Activated T-cell treated with anti-CD3 and anti-CD28 coated beads for 1 hour (primary cell): ENCODE data around the gene TYW1.
A peak's percentile ranks its signal among the peaks of the same experiment; 100 is the strongest.
"Not testable (repeated sequence)": the region's sequence is repeated elsewhere in the genome, so short reads cannot be mapped to it uniquely, and the experiment has no call there.

ENCODE experiments used
- DNase-seq: peaks from one replicate; pipeline ENCODE4 v3.0.0-alpha.2; 2020; ENCODE audit warnings: low read depth

TYW1 gene

GRCh38 chr7:66996444-66997191, at the start of gene TYW1:
TYW1 (plus strand) TSS chr7:66996833; CDS start chr7:66996979, 146 bp downstream.
- peak; percentile 96 for DNase-seq

- DNase-seq: no peak
Observed at GRCh38 chr7:66948480-66949109, 48.0 kb upstream of the TYW1 start.

- no peak for DNase-seq
Observed at GRCh38 chr7:66950311-66950710, 46.3 kb upstream of the TYW1 start.

- no peak for DNase-seq
Observed at GRCh38 chr7:66950763-66951162, 45.9 kb upstream of the TYW1 start.

- DNase-seq: no peak
Observed at GRCh38 chr7:66952343-66953043, 44.1 kb upstream of the TYW1 start.

GRCh38 chr7:66953044-66953427, 43.6 kb upstream of the TYW1 start:
- DNase-seq: no peak

GRCh38 chr7:66957595-66958290, 38.9 kb upstream of the TYW1 start:
- DNase-seq: no peak

- no peak for DNase-seq
Observed at GRCh38 chr7:66958538-66959350, 37.9 kb upstream of the TYW1 start.

- DNase-seq: no peak
Observed at GRCh38 chr7:66960192-66960591, 36.4 kb upstream of the TYW1 start.

GRCh38 chr7:66961096-66961495, 35.5 kb upstream of the TYW1 start:
- DNase-seq: no peak

GRCh38 chr7:66964411-66964810, 32.2 kb upstream of the TYW1 start:
- DNase-seq: no peak

GRCh38 chr7:66967029-66967428, 29.6 kb upstream of the TYW1 start:
- DNase-seq: no peak

GRCh38 chr7:66969001-66969400, 27.6 kb upstream of the TYW1 start:
- DNase-seq: not testable (repeated sequence)

GRCh38 chr7:66970310-66970709, 26.3 kb upstream of the TYW1 start:
- DNase-seq: no peak

GRCh38 chr7:66974986-66975590, 21.5 kb upstream of the TYW1 start:
- no peak for DNase-seq

- DNase-seq: not testable (repeated sequence)
Observed at GRCh38 chr7:66978312-66978711, 18.3 kb upstream of the TYW1 start.

GRCh38 chr7:66979013-66979412, 17.6 kb upstream of the TYW1 start:
- not testable (repeated sequence) for DNase-seq

GRCh38 chr7:66980336-66980735, 16.3 kb upstream of the TYW1 start:
- DNase-seq: not testable (repeated sequence)

- not testable (repeated sequence) for DNase-seq
Observed at GRCh38 chr7:66989552-66989951, 7.1 kb upstream of the TYW1 start.

- not testable (repeated sequence) for DNase-seq
Observed at GRCh38 chr7:66994051-66994450, 2.6 kb upstream of the TYW1 start.

- peak; percentile 31 for DNase-seq
Observed at GRCh38 chr7:66994691-66995049, 2.0 kb upstream of the TYW1 start.
